Measurements from ENCODE around the gene DTWD2. TPM values are rescaled to one million over a fixed set of nuclear protein-coding genes. Genes with fewer than 3 reads are reported as not detected.
A peak's percentile ranks its signal among the peaks of the same experiment; 100 is the strongest.
"Not testable (repeated sequence)": the region's sequence is repeated elsewhere in the genome, so short reads cannot be mapped to it uniquely, and the experiment has no call there.

The DTWD2 gene
- total RNA-seq (2014; rRNA removed; shearing (Covaris generic)): 20.1 and 21.1 TPM in 2 replicates

GRCh38 chr5:118987988-118988865 is at the start of gene DTWD2:
Gene DTWD2, minus strand, starts transcription at chr5:118988547. Its CDS starts 36 bp downstream, at chr5:118988511.
- DNase-seq (ENCODE audit: low spot score): peak; percentile 90

GRCh38 chr5:119037496-119038215 is 49.3 kb upstream of the DTWD2 start:
- no peak for DNase-seq (ENCODE audit: low spot score)

GRCh38 chr5:119036101-119036762 is 47.9 kb upstream of the DTWD2 start:
- peak; percentile 90 for DNase-seq (ENCODE audit: low spot score)

GRCh38 chr5:119033135-119033534 is 44.8 kb upstream of the DTWD2 start:
- no peak for DNase-seq (ENCODE audit: low spot score)

- no peak for DNase-seq (ENCODE audit: low spot score)
These were observed 44.3 kb upstream of the DTWD2 start for GRCh38 chr5:119032656-119033055.

- DNase-seq (ENCODE audit: low spot score): peak; percentile 80
These were observed 43.6 kb upstream of the DTWD2 start for GRCh38 chr5:119031905-119032304.

- no peak for DNase-seq (ENCODE audit: low spot score)
These were observed 42.9 kb upstream of the DTWD2 start for GRCh38 chr5:119031011-119031886.

- no peak for DNase-seq (ENCODE audit: low spot score)
These were observed 40.2 kb upstream of the DTWD2 start for GRCh38 chr5:119028575-119028974.

- no peak for DNase-seq (ENCODE audit: low spot score)
These were observed 34.4 kb upstream of the DTWD2 start for GRCh38 chr5:119022773-119023172.

- peak; percentile 35 for DNase-seq (ENCODE audit: low spot score)
These were observed 33.8 kb upstream of the DTWD2 start for GRCh38 chr5:119022017-119022745.

GRCh38 chr5:119021149-119021732 is 32.9 kb upstream of the DTWD2 start:
- DNase-seq (ENCODE audit: low spot score): no peak

- DNase-seq (ENCODE audit: low spot score): no peak
These were observed 31.6 kb upstream of the DTWD2 start for GRCh38 chr5:119019949-119020348.

- no peak for DNase-seq (ENCODE audit: low spot score)
These were observed 31.2 kb upstream of the DTWD2 start for GRCh38 chr5:119019501-119019900.

GRCh38 chr5:119017994-119018393 is 29.6 kb upstream of the DTWD2 start:
- DNase-seq (ENCODE audit: low spot score): no peak

- no peak for DNase-seq (ENCODE audit: low spot score)
These were observed 27.9 kb upstream of the DTWD2 start for GRCh38 chr5:119016125-119016774.

- no peak for DNase-seq (ENCODE audit: low spot score)
These were observed 22.8 kb upstream of the DTWD2 start for GRCh38 chr5:119011186-119011585.

GRCh38 chr5:119010206-119010605 is 21.9 kb upstream of the DTWD2 start:
- no peak for DNase-seq (ENCODE audit: low spot score)

- DNase-seq (ENCODE audit: low spot score): no peak
These were observed 20.8 kb upstream of the DTWD2 start for GRCh38 chr5:119009131-119009530.

GRCh38 chr5:118999696-119000095 is 11.3 kb upstream of the DTWD2 start:
- no peak for DNase-seq (ENCODE audit: low spot score)

- DNase-seq (ENCODE audit: low spot score): not testable (repeated sequence)
These were observed 10.5 kb upstream of the DTWD2 start for GRCh38 chr5:118998861-118999260.

All from A172 (cell line).